Activated naive CD8-positive, alpha-beta T cell treated with anti-CD3 and anti-CD28 coated beads, Interleukin-2, amount 10 ng/mL, durations not matched to agents 7 days and 5 days (primary cell): ENCODE data around the gene MGST2. TPM values are rescaled to one million over a fixed set of nuclear protein-coding genes. Genes with fewer than 3 reads are reported as not detected.
"Not testable (repeated sequence)": the region's sequence is repeated elsewhere in the genome, so short reads cannot be mapped to it uniquely, and the experiment has no call there.

ENCODE experiments used
- ATAC-seq: fragments of 150-1000 bp; cut with Tn5 transposase; one replicate; pipeline ENCODE4 v1.10.0; 2021; ENCODE audit warnings: low read depth, moderate library complexity
- POLR2A ChIA-PET: fragments of 350-600 bp; sonication (Branson Sonifier 250); formaldehyde crosslinking; loops from one replicate; lab custom pipeline; 2021; ENCODE audit warnings: antibody characterized with exemption; lab: Charles Lee
- DNase-seq: peaks from one replicate; pipeline ENCODE4 v3.0.0; 2021
- H3K27ac Mint-ChIP-seq: one replicate; pipeline ENCODE4 v1.8.0; 2022; ENCODE audit warnings: mild to moderate bottlenecking, mixed read lengths
- H3K27me3 Mint-ChIP-seq: one replicate; pipeline ENCODE4 v1.8.0; 2022; ENCODE audit warnings: mild to moderate bottlenecking, moderate library complexity, mixed read lengths
- H3K36me3 Mint-ChIP-seq: one replicate; pipeline ENCODE4 v1.8.0; 2021; ENCODE audit warnings: mild to moderate bottlenecking, mixed read lengths
- H3K4me1 Mint-ChIP-seq: one replicate; pipeline ENCODE4 v1.8.0; 2021; ENCODE audit warnings: mixed read lengths
- H3K4me3 Mint-ChIP-seq: one replicate; pipeline ENCODE4 v1.8.0; 2022; ENCODE audit warnings: mild to moderate bottlenecking, moderate library complexity, mixed read lengths
- H3K9me3 Mint-ChIP-seq: one replicate; pipeline ENCODE4 v1.8.0; 2021; ENCODE audit warnings: mixed read lengths
- total RNA-seq, 2 experiments: library from RNA; stranded (reverse); gene quantifications; one replicate each; pipeline ENCODE4 v1.2.3, GENCODE V29; 2021

MGST2 gene
- total RNA-seq, 2 experiments from 2014 or later = 10.8 to 11.0 TPM

- H3K4me3 Mint-ChIP-seq, H3K9me3 Mint-ChIP-seq, H3K36me3 Mint-ChIP-seq, H3K4me1 Mint-ChIP-seq, ATAC-seq, POLR2A ChIA-PET, H3K27ac Mint-ChIP-seq, DNase-seq: not testable (repeated sequence)
- H3K27me3 Mint-ChIP-seq = peaks cover 28% of the 10 kb centered on the region
Observed at GRCh38 chr4:139632739-139633138, 32.9 kb upstream of the MGST2 start.

GRCh38 chr4:139633195-139633594 lies 32.4 kb upstream of the MGST2 start:
- no peak for DNase-seq
- no peaks in the 10 kb centered on the region for H3K4me1 Mint-ChIP-seq
- no peak overlapping the region for H3K27ac Mint-ChIP-seq
- H3K27me3 Mint-ChIP-seq = peaks cover 28% of the 10 kb centered on the region
- POLR2A ChIA-PET = no interaction called here
- H3K36me3 Mint-ChIP-seq = no peaks in the 10 kb centered on the region
- H3K4me3 Mint-ChIP-seq = no peak overlapping the region
- no peak for ATAC-seq
- H3K9me3 Mint-ChIP-seq = peaks cover 4% of the 10 kb centered on the region

- no peak for DNase-seq
- no peak overlapping the region for H3K4me3 Mint-ChIP-seq
- no peak for ATAC-seq
- POLR2A ChIA-PET = no interaction called here
- no peaks in the 10 kb centered on the region for H3K36me3 Mint-ChIP-seq
- H3K9me3 Mint-ChIP-seq = peaks cover 5% of the 10 kb centered on the region
- H3K27me3 Mint-ChIP-seq = peaks cover 28% of the 10 kb centered on the region
- no peak overlapping the region for H3K27ac Mint-ChIP-seq
- no peaks in the 10 kb centered on the region for H3K4me1 Mint-ChIP-seq
Observed at GRCh38 chr4:139633661-139634060, 32.0 kb upstream of the MGST2 start.

GRCh38 chr4:139635966-139636365 lies 29.7 kb upstream of the MGST2 start:
- Mint-ChIP-seq H3K36me3 (peaks cover 2% of the 10 kb centered on the region), H3K4me1 (no peaks in the 10 kb centered on the region), H3K27ac (no peak overlapping the region), H3K27me3 (peaks cover 18% of the 10 kb centered on the region), H3K9me3 (peaks cover 14% of the 10 kb centered on the region), H3K4me3 (no peak overlapping the region)
- ATAC-seq (no peak), DNase-seq (no peak)
- POLR2A ChIA-PET = no interaction called here

GRCh38 chr4:139638306-139638705 lies 27.3 kb upstream of the MGST2 start:
- ATAC-seq, H3K27me3 Mint-ChIP-seq, POLR2A ChIA-PET, H3K27ac Mint-ChIP-seq, H3K4me3 Mint-ChIP-seq, DNase-seq, H3K36me3 Mint-ChIP-seq, H3K4me1 Mint-ChIP-seq: not testable (repeated sequence)
- peaks cover 14% of the 10 kb centered on the region for H3K9me3 Mint-ChIP-seq

GRCh38 chr4:139639654-139640053 lies 26.0 kb upstream of the MGST2 start:
- no peak for ATAC-seq
- POLR2A ChIA-PET = no interaction called here
- Mint-ChIP-seq H3K27ac (no peak overlapping the region), H3K9me3 (peaks cover 14% of the 10 kb centered on the region), H3K4me3 (no peak overlapping the region), H3K36me3 (peaks cover 2% of the 10 kb centered on the region), H3K27me3 (peaks cover 6% of the 10 kb centered on the region), H3K4me1 (no peaks in the 10 kb centered on the region)
- no peak for DNase-seq

- no peak for DNase-seq
- POLR2A ChIA-PET = no interaction called here
- no peaks in the 10 kb centered on the region for H3K4me1 Mint-ChIP-seq
- peaks cover 2% of the 10 kb centered on the region for H3K36me3 Mint-ChIP-seq
- ATAC-seq = no peak
- H3K27ac Mint-ChIP-seq = no peak overlapping the region
- H3K27me3 Mint-ChIP-seq = peaks cover 5% of the 10 kb centered on the region
- H3K4me3 Mint-ChIP-seq = no peak overlapping the region
- H3K9me3 Mint-ChIP-seq = peaks cover 14% of the 10 kb centered on the region
Observed at GRCh38 chr4:139641218-139641617, 24.4 kb upstream of the MGST2 start.

- no peak for ATAC-seq
- Mint-ChIP-seq H3K4me1 (no peaks in the 10 kb centered on the region), H3K4me3 (no peak overlapping the region)
Observed at GRCh38 chr4:139642364-139642763, 23.3 kb upstream of the MGST2 start.

GRCh38 chr4:139643042-139643895 lies 22.4 kb upstream of the MGST2 start:
- no peak overlapping the region for H3K27ac Mint-ChIP-seq
- peaks cover 2% of the 10 kb centered on the region for H3K36me3 Mint-ChIP-seq
- H3K9me3 Mint-ChIP-seq = peaks cover 10% of the 10 kb centered on the region
- ATAC-seq (no peak), DNase-seq (no peak)
- H3K27me3 Mint-ChIP-seq = no peaks in the 10 kb centered on the region
- H3K4me3 Mint-ChIP-seq = no peak overlapping the region
- no peaks in the 10 kb centered on the region for H3K4me1 Mint-ChIP-seq
- POLR2A ChIA-PET = no interaction called here

More at GRCh38 chr4:139642364-139642763, 23.3 kb upstream of the MGST2 start:
- Mint-ChIP-seq H3K27me3 (no peaks in the 10 kb centered on the region), H3K36me3 (peaks cover 2% of the 10 kb centered on the region), H3K27ac (no peak overlapping the region), H3K9me3 (peaks cover 13% of the 10 kb centered on the region)
- POLR2A ChIA-PET = no interaction called here
- no peak for DNase-seq

GRCh38 chr4:139645458-139645857 lies 20.2 kb upstream of the MGST2 start:
- POLR2A ChIA-PET = no interaction called here

GRCh38 chr4:139647184-139647583 lies 18.4 kb upstream of the MGST2 start:
- ATAC-seq = no peak
- Mint-ChIP-seq H3K9me3 (no peaks in the 10 kb centered on the region), H3K27ac (no peak overlapping the region), H3K4me1 (peaks cover 4% of the 10 kb centered on the region), H3K27me3 (peaks cover 2% of the 10 kb centered on the region), H3K4me3 (no peak overlapping the region), H3K36me3 (no peaks in the 10 kb centered on the region)
- no peak for DNase-seq
- POLR2A ChIA-PET = no interaction called here

More at GRCh38 chr4:139645458-139645857, 20.2 kb upstream of the MGST2 start:
- no peak overlapping the region for H3K4me3 Mint-ChIP-seq
- H3K4me1 Mint-ChIP-seq = no peaks in the 10 kb centered on the region
- no peaks in the 10 kb centered on the region for H3K27me3 Mint-ChIP-seq
- ATAC-seq (no peak), DNase-seq (no peak)
- no peaks in the 10 kb centered on the region for H3K9me3 Mint-ChIP-seq
- H3K36me3 Mint-ChIP-seq = no peaks in the 10 kb centered on the region
- H3K27ac Mint-ChIP-seq = no peak overlapping the region

GRCh38 chr4:139647952-139648351 lies 17.7 kb upstream of the MGST2 start:
- H3K36me3 Mint-ChIP-seq = no peaks in the 10 kb centered on the region
- H3K4me1 Mint-ChIP-seq = peaks cover 4% of the 10 kb centered on the region
- POLR2A ChIA-PET = no interaction called here
- H3K9me3 Mint-ChIP-seq = no peaks in the 10 kb centered on the region
- H3K4me3 Mint-ChIP-seq = no peak overlapping the region
- no peak overlapping the region for H3K27ac Mint-ChIP-seq
- ATAC-seq (no peak), DNase-seq (no peak)
- peaks cover 4% of the 10 kb centered on the region for H3K27me3 Mint-ChIP-seq

- ATAC-seq (peak; percentile 82), DNase-seq (peak; percentile 66)
- Mint-ChIP-seq H3K36me3 (no peaks in the 10 kb centered on the region), H3K27ac (no peak overlapping the region), H3K27me3 (peaks cover 7% of the 10 kb centered on the region), H3K4me3 (peak overlapping the region; percentile 25), H3K4me1 (peaks cover 4% of the 10 kb centered on the region), H3K9me3 (no peaks in the 10 kb centered on the region)
- POLR2A ChIA-PET = no interaction called here
Observed at GRCh38 chr4:139651282-139652194, 14.1 kb upstream of the MGST2 start.
